ENCODE measurements around the gene C2CD2. TPM values are rescaled to one million over a fixed set of nuclear protein-coding genes. Genes with fewer than 3 reads are reported as not detected.

The C2CD2 gene
- polyA plus RNA-seq, 1 donor = 15.2 TPM

GRCh38 chr21:41958886-41959563 is 5.2 kb upstream of the C2CD2 start:
- Histone ChIP-seq H3K27ac (ENCODE audit: low read length) (no peak overlapping the region), H3K4me1 (ENCODE audit: control insufficient read depth, insufficient read depth, low read length) (peaks cover 10% of the 10 kb centered on the region), H3K27me3 (ENCODE audit: control insufficient read depth, insufficient read depth, low read length) (peaks cover 14% of the 10 kb centered on the region), H3K9me3 (ENCODE audit: control insufficient read depth, low read depth, low read length) (peaks cover 6% of the 10 kb centered on the region), H3K36me3 (ENCODE audit: control insufficient read depth, insufficient read depth, low read length) (no peaks in the 10 kb centered on the region), H3K4me3 (ENCODE audit: low read length) (no peak overlapping the region)
- no peak for DNase-seq
- WGBS (ENCODE audit: insufficient coverage, low lambda C conversion rate) = no CpG with 5 or more reads among the region's 16 CpGs

DNA sequence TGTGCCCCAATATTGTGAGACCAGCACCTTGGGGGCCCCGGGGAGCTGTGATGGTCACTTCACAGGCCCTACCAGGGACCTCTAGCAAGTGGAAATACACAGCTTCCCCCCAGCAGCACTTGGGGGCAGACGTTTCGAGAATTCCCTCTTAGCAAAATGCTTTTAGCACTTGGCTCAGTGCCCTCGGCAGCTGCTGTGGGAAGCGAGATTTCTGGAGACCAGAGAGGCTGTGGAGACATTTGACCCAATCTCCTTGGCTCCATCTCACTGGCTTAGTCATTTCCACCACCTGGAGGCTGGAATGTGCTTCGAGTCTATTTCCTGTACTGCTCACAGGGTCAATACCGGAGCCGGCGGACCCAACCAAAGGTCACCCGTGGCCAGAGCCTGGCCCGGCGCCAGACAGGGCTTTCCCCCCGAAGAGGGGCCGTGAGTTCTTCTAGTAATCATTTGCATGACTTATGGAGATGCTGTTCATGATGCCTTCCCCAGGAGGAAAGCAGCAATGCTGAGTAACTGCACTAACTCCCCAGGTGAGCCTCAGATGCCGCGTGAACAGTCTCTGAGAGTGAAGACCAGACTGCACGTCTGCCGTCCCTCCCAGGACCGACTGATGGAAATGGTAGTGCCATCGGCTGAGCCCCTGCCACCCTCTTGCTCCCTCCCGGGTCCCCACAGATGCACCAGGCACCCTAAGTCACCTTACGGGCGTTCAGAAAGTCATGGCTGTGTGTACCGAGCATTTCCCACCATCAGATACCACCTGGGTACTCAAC is 4.4 kb upstream of the C2CD2 start:
- no peak overlapping the region for H3K4me3 ChIP-seq (ENCODE audit: low read length)
- H3K9me3 ChIP-seq (ENCODE audit: control insufficient read depth, low read depth, low read length) = peaks cover 6% of the 10 kb centered on the region
- no CpG with 5 or more reads among the region's 24 CpGs for whole genome bisulfite sequencing (ENCODE audit: insufficient coverage, low lambda C conversion rate)
- DNase-seq = peak; percentile 56 to 63
- peaks cover 10% of the 10 kb centered on the region for H3K4me1 ChIP-seq (ENCODE audit: control insufficient read depth, insufficient read depth, low read length)
- H3K36me3 ChIP-seq (ENCODE audit: control insufficient read depth, insufficient read depth, low read length) = no peaks in the 10 kb centered on the region
- H3K27ac ChIP-seq (ENCODE audit: low read length) = no peak overlapping the region
- H3K27me3 ChIP-seq (ENCODE audit: control insufficient read depth, insufficient read depth, low read length) = peaks cover 11% of the 10 kb centered on the region

- H3K27ac ChIP-seq (ENCODE audit: low read length) = no peak overlapping the region
- peaks cover 6% of the 10 kb centered on the region for H3K9me3 ChIP-seq (ENCODE audit: control insufficient read depth, low read depth, low read length)
- DNase-seq = no peak
- peaks cover 9% of the 10 kb centered on the region for H3K27me3 ChIP-seq (ENCODE audit: control insufficient read depth, insufficient read depth, low read length)
- H3K4me3 ChIP-seq (ENCODE audit: low read length) = no peak overlapping the region
- no CpG with 5 or more reads among the region's 9 CpGs for WGBS (ENCODE audit: insufficient coverage, low lambda C conversion rate)
- no peaks in the 10 kb centered on the region for H3K36me3 ChIP-seq (ENCODE audit: control insufficient read depth, insufficient read depth, low read length)
- peaks cover 17% of the 10 kb centered on the region for H3K4me1 ChIP-seq (ENCODE audit: control insufficient read depth, insufficient read depth, low read length)
Observed at GRCh38 chr21:41956926-41957729, 3.3 kb upstream of the C2CD2 start.

DNA sequence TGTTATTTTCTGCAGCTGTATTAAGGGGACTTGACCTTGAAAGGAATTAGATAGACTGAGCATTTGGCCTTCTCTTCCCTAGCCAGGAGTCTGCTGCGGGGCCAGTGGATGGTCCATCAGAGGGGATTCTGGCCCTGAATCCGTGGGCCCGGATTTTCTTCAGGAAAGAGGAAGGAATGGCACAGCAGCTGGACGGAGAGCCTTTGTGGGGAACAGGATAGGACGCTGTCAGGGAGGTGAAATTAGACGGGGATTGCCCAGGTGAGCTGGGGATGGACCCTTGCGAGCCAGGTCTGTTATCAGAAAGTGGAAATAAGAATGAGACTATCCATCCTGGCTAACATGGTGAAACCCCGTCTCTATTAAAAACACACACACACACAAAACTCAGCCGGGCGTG is 1.7 kb upstream of the C2CD2 start:
- no peaks in the 10 kb centered on the region for H3K27me3 ChIP-seq (ENCODE audit: control insufficient read depth, insufficient read depth, low read length)
- H3K27ac ChIP-seq (ENCODE audit: low read length) = no peak overlapping the region
- H3K9me3 ChIP-seq (ENCODE audit: control insufficient read depth, low read depth, low read length) = peaks cover 6% of the 10 kb centered on the region
- H3K4me1 ChIP-seq (ENCODE audit: control insufficient read depth, insufficient read depth, low read length) = peaks cover 17% of the 10 kb centered on the region
- 80% methylated on average over 1 of the region's 10 CpGs for WGBS (ENCODE audit: insufficient coverage, low lambda C conversion rate)
- no peaks in the 10 kb centered on the region for H3K36me3 ChIP-seq (ENCODE audit: control insufficient read depth, insufficient read depth, low read length)
- DNase-seq = no peak
- no peak overlapping the region for H3K4me3 ChIP-seq (ENCODE audit: low read length)

- no peaks in the 10 kb centered on the region for H3K36me3 ChIP-seq (ENCODE audit: control insufficient read depth, insufficient read depth, low read length)
- whole genome bisulfite sequencing (ENCODE audit: insufficient coverage, low lambda C conversion rate) = 100% methylated on average over 1 of the region's 20 CpGs
- no peaks in the 10 kb centered on the region for H3K27me3 ChIP-seq (ENCODE audit: control insufficient read depth, insufficient read depth, low read length)
- H3K4me3 ChIP-seq (ENCODE audit: low read length) = no peak overlapping the region
- H3K9me3 ChIP-seq (ENCODE audit: control insufficient read depth, low read depth, low read length) = peaks cover 6% of the 10 kb centered on the region
- H3K27ac ChIP-seq (ENCODE audit: low read length) = no peak overlapping the region
- H3K4me1 ChIP-seq (ENCODE audit: control insufficient read depth, insufficient read depth, low read length) = peaks cover 17% of the 10 kb centered on the region
- no peak for DNase-seq
Observed at GRCh38 chr21:41954654-41955499, 1.1 kb upstream of the C2CD2 start.

GRCh38 chr21:41953249-41953830 is 478 bp downstream of the C2CD2 start:
- H3K9me3 ChIP-seq (ENCODE audit: control insufficient read depth, low read depth, low read length) = peaks cover 6% of the 10 kb centered on the region
- peak; percentile 5 to 54 for DNase-seq
- peaks cover 17% of the 10 kb centered on the region for H3K4me1 ChIP-seq (ENCODE audit: control insufficient read depth, insufficient read depth, low read length)
- H3K27me3 ChIP-seq (ENCODE audit: control insufficient read depth, insufficient read depth, low read length) = no peaks in the 10 kb centered on the region
- H3K27ac ChIP-seq (ENCODE audit: low read length) = no peak overlapping the region
- peak overlapping the region; percentile 62 for H3K4me3 ChIP-seq (ENCODE audit: low read length)
- WGBS (ENCODE audit: insufficient coverage, low lambda C conversion rate) = no CpG with 5 or more reads among the region's 67 CpGs
- H3K36me3 ChIP-seq (ENCODE audit: control insufficient read depth, insufficient read depth, low read length) = no peaks in the 10 kb centered on the region

- Histone ChIP-seq H3K9me3 (ENCODE audit: control insufficient read depth, low read depth, low read length) (peaks cover 6% of the 10 kb centered on the region), H3K36me3 (ENCODE audit: control insufficient read depth, insufficient read depth, low read length) (no peaks in the 10 kb centered on the region), H3K4me3 (ENCODE audit: low read length) (peak overlapping the region; percentile 62), H3K4me1 (ENCODE audit: control insufficient read depth, insufficient read depth, low read length) (peaks cover 12% of the 10 kb centered on the region), H3K27ac (ENCODE audit: low read length) (no peak overlapping the region), H3K27me3 (ENCODE audit: control insufficient read depth, insufficient read depth, low read length) (no peaks in the 10 kb centered on the region)
- WGBS (ENCODE audit: insufficient coverage, low lambda C conversion rate) = no CpG with 5 or more reads among the region's 30 CpGs
- DNase-seq = no peak
Observed at GRCh38 chr21:41952568-41953248, 1.1 kb downstream of the C2CD2 start.

GRCh38 chr21:41951876-41952567 is 1.8 kb downstream of the C2CD2 start:
- peaks cover 6% of the 10 kb centered on the region for H3K9me3 ChIP-seq (ENCODE audit: control insufficient read depth, low read depth, low read length)
- no peak overlapping the region for H3K27ac ChIP-seq (ENCODE audit: low read length)
- no peaks in the 10 kb centered on the region for H3K36me3 ChIP-seq (ENCODE audit: control insufficient read depth, insufficient read depth, low read length)
- DNase-seq = no peak
- H3K4me3 ChIP-seq (ENCODE audit: low read length) = no peak overlapping the region
- peaks cover 7% of the 10 kb centered on the region for H3K4me1 ChIP-seq (ENCODE audit: control insufficient read depth, insufficient read depth, low read length)
- H3K27me3 ChIP-seq (ENCODE audit: control insufficient read depth, insufficient read depth, low read length) = no peaks in the 10 kb centered on the region
- WGBS (ENCODE audit: insufficient coverage, low lambda C conversion rate) = no CpG with 5 or more reads among the region's 5 CpGs

DNA sequence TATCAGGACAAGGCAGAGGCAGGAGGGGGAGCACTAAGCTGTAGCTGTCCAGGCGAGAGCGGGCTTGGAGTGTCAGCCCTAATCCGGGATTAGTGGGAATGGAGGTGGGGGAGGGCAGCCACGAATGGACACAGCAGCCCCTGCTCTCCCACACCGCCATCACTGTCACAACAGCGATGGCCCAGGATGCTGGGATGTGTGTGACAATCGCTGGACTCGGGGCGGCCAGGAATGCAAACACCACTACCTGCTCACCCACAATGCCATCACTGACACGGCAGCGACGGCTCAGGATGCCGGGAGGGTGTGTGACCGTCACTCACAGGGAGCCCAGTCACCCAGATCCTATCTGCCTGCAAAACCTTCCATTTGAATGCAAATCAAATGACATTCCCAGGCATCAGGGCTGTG is 2.9 kb downstream of the C2CD2 start:
- no peak overlapping the region for H3K4me3 ChIP-seq (ENCODE audit: low read length)
- H3K27ac ChIP-seq (ENCODE audit: low read length) = no peak overlapping the region
- H3K27me3 ChIP-seq (ENCODE audit: control insufficient read depth, insufficient read depth, low read length) = no peaks in the 10 kb centered on the region
- no peak for DNase-seq
- WGBS (ENCODE audit: insufficient coverage, low lambda C conversion rate) = no CpG with 5 or more reads among the region's 14 CpGs
- H3K9me3 ChIP-seq (ENCODE audit: control insufficient read depth, low read depth, low read length) = peaks cover 6% of the 10 kb centered on the region
- H3K4me1 ChIP-seq (ENCODE audit: control insufficient read depth, insufficient read depth, low read length) = peaks cover 7% of the 10 kb centered on the region
- H3K36me3 ChIP-seq (ENCODE audit: control insufficient read depth, insufficient read depth, low read length) = no peaks in the 10 kb centered on the region

Measured in large intestine (tissue), 3 donors.